AG04450 (cell line): ENCODE data around the gene NXPH4. TPM values are rescaled to one million over a fixed set of nuclear protein-coding genes. Genes with fewer than 3 reads are reported as not detected.

Experiments
- CTCF ChIA-PET: fragments of 300-600, 350-600 bp; formaldehyde crosslinking; extraction: SDS; loops from one replicate; lab custom pipeline; 2022; ENCODE audit warnings: antibody characterized with exemption, inconsistent platforms; lab: Charles Lee
- POLR2A ChIA-PET: fragments of 350-600 bp; formaldehyde crosslinking; extraction: SDS; loops from one replicate; lab custom pipeline; 2021; ENCODE audit warnings: antibody characterized with exemption, inconsistent platforms; lab: Yijun Ruan, JAX
- DNase-seq: peaks from one replicate; pipeline ENCODE4 v3.0.0-alpha.2; 2011; ENCODE audit warnings: low read depth, low spot score
- H3K27ac ChIP-seq: one replicate; pipeline ENCODE4 v1.5.1; 2012; ENCODE audit warnings: low read depth, low read length, control low read depth
- H3K27me3 ChIP-seq: one replicate; pipeline ENCODE4 v1.6.0; 2012; ENCODE audit warnings: low read length; ENCODE audit not compliant: control insufficient read depth, insufficient read depth
- H3K4me3 ChIP-seq: 2 replicates; pipeline ENCODE4 v1.5.1; 2011; ENCODE audit warnings: mild to moderate bottlenecking, low read depth, low read length, control low read depth
- H3K9me3 ChIP-seq: 2 replicates; pipeline ENCODE4 v1.5.1; 2012; ENCODE audit warnings: low read length; ENCODE audit not compliant: control insufficient read depth, insufficient read depth
- polyA plus RNA-seq: library from polyadenylated mRNA; depleted of rRNA; stranded (reverse); fragments of >200 nt; gene quantifications from 2 replicates; pipeline ENCODE4 v1.2.3, GENCODE V29; 2011
- TF ChIP-seq, protein P1 (sequence below): IDR thresholded peaks from 2 replicates; pipeline ENCODE4 v1.5.1; 2011; ENCODE audit warnings: low read depth, low read length, control low read depth, inconsistent platforms

The NXPH4 gene
- polyA plus RNA-seq, 1 experiment: 0.79 TPM

DNA sequence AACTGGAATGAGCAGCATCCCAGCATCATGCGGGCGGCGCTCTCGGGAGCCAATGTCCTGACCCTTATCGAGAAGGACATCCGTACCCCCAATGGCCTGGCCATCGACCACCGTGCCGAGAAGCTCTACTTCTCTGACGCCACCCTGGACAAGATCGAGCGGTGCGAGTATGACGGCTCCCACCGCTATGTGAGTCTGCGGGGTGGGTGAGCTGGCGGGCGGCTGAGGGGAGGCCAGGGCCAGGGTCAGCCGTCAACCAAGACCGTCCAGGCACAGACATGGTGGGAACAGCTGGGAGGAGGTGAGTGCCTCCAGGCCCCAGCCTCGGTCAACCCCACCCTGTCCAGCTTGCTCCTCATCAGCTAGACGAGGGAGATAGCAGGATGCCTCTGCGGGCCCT, 25.8 kb upstream of the NXPH4 start:
- Histone ChIP-seq H3K9me3 (no peaks in the 10 kb centered on the region; the same call in 1 of the 2 replicates), H3K27ac (no peak overlapping the region), H3K27me3 (no peaks in the 10 kb centered on the region), H3K4me3 (no peak overlapping the region)
- ChIA-PET POLR2A (interaction anchor here (0.8 kb wide), 1 partner anchor 52 kb away, joined by 6 read pairs; no protein-coding TSS in a partner anchor), CTCF (interaction anchor here (1.1 kb wide), 1 partner anchor 23 kb away, joined by 4 read pairs; no protein-coding TSS in a partner anchor)
- TF ChIP-seq, protein P1, sequence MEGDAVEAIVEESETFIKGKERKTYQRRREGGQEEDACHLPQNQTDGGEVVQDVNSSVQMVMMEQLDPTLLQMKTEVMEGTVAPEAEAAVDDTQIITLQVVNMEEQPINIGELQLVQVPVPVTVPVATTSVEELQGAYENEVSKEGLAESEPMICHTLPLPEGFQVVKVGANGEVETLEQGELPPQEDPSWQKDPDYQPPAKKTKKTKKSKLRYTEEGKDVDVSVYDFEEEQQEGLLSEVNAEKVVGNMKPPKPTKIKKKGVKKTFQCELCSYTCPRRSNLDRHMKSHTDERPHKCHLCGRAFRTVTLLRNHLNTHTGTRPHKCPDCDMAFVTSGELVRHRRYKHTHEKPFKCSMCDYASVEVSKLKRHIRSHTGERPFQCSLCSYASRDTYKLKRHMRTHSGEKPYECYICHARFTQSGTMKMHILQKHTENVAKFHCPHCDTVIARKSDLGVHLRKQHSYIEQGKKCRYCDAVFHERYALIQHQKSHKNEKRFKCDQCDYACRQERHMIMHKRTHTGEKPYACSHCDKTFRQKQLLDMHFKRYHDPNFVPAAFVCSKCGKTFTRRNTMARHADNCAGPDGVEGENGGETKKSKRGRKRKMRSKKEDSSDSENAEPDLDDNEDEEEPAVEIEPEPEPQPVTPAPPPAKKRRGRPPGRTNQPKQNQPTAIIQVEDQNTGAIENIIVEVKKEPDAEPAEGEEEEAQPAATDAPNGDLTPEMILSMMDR: no peak
- DNase-seq: no peak

DNA sequence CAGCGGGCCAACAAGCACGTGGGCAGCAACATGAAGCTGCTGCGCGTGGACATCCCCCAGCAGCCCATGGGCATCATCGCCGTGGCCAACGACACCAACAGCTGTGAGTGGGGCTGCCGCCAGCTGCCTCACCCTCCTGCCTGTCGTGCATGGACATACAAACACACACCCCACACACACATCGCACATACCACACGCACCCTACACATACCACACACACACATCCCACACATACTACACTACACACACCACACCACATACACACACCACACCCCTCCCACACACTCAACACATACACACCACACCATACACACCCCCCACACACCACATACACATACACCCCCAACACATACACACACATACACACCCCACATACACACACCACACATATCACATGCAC, 25.2 kb upstream of the NXPH4 start:
- Histone ChIP-seq H3K27me3 (no peaks in the 10 kb centered on the region), H3K9me3 (no peaks in the 10 kb centered on the region; the same call in 1 of the 2 replicates), H3K4me3 (no peak overlapping the region), H3K27ac (no peak overlapping the region)
- ChIA-PET CTCF (interaction anchor here (1.1 kb wide), 1 partner anchor 23 kb away, joined by 4 read pairs; no protein-coding TSS in a partner anchor), POLR2A (interaction anchor here (0.8 kb wide), 1 partner anchor 51 kb away, joined by 6 read pairs; no protein-coding TSS in a partner anchor)
- no peak for DNase-seq
- TF ChIP-seq, protein P1: no peak

DNA sequence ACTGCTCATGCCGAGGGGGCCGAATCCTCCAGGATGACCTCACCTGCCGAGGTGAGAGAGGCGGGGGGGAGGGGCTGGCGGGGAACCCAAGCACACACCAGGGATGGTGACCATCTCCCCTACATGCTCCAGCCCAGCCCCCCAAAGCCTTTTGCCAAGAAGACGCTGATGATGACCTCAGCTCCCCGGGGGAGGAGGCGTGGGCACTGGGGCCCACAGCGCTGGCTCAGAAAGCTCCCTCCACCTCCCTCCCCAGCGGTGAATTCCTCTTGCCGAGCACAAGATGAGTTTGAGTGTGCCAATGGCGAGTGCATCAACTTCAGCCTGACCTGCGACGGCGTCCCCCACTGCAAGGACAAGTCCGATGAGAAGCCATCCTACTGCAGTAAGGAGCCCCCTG, 23.7 kb upstream of the NXPH4 start:
- no peak for DNase-seq
- no peaks in the 10 kb centered on the region; the same call in 1 of the 2 replicates for H3K9me3 ChIP-seq
- no peak overlapping the region for H3K27ac ChIP-seq
- POLR2A ChIA-PET: no interaction called here
- no peaks in the 10 kb centered on the region for H3K27me3 ChIP-seq
- TF ChIP-seq, protein P1: no peak
- no peak overlapping the region for H3K4me3 ChIP-seq
- CTCF ChIA-PET: interaction anchor here (0.9 to 1.8 kb wide), 2 partner anchors 10 to 21 kb away, joined by 4 read pairs; no protein-coding TSS in a partner anchor

DNA sequence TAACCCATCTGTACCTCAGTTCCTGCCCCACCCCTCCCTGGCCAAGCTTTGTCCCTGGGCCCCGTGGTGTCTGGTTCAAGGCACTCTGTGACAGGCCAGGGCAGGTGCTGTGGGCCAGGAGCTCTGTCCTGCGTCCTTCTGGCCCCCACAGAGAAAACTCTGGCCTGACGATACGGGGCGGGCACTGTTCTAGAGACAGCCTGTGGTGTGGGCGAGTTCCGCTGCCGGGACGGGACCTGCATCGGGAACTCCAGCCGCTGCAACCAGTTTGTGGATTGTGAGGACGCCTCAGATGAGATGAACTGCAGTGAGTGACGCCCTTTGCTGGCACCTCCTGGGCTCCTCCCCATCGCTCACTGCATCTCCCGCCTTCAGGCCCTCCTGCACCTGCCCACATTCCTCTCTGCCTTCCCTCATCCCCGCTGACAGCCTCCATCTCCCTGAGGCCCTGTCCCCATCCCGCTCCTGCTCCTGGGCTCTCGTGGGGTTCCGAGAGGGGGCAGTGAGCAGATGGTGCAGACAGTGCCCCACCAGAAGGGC, 22.8 kb upstream of the NXPH4 start:
- H3K9me3 ChIP-seq: no peaks in the 10 kb centered on the region; the same call in 1 of the 2 replicates
- ChIA-PET CTCF (interaction anchor here (0.9 to 1.8 kb wide), 2 partner anchors 11 to 20 kb away, joined by 4 read pairs; no protein-coding TSS in a partner anchor), POLR2A (no interaction called here)
- H3K4me3 ChIP-seq: no peak overlapping the region
- DNase-seq: no peak
- H3K27ac ChIP-seq: no peak overlapping the region
- no peaks in the 10 kb centered on the region for H3K27me3 ChIP-seq
- TF ChIP-seq, protein P1: no peak

DNA sequence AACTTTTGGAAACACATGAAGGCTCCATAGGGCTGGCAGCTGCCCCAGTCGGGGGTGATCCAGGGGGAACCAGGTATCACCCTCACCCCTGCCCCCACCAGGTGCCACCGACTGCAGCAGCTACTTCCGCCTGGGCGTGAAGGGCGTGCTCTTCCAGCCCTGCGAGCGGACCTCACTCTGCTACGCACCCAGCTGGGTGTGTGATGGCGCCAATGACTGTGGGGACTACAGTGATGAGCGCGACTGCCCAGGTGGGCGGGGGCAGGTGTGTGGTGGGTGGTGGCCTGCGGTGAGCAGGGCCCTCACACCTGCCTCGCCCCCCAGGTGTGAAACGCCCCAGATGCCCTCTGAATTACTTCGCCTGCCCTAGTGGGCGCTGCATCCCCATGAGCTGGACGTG, 22.3 kb upstream of the NXPH4 start:
- TF ChIP-seq, protein P1: no peak
- POLR2A ChIA-PET: no interaction called here
- H3K4me3 ChIP-seq: no peak overlapping the region
- DNase-seq: no peak
- H3K9me3 ChIP-seq: no peaks in the 10 kb centered on the region; the same call in 1 of the 2 replicates
- no peak overlapping the region for H3K27ac ChIP-seq
- CTCF ChIA-PET: interaction anchor here (1.8 kb wide), 1 partner anchor 11 kb away, joined by 4 read pairs; no protein-coding TSS in a partner anchor
- no peaks in the 10 kb centered on the region for H3K27me3 ChIP-seq
